Right lobe of liver (tissue), 6 donors: Measurements from ENCODE around the gene MACF1. TPM values are rescaled to one million over a fixed set of nuclear protein-coding genes. Genes with fewer than 3 reads are reported as not detected.

Experiments
- ATAC-seq, 4 donors: fragments of 200-7000 bp; cut with Tn5 transposase; one replicate each; pipeline ENCODE4 v1.9.1; 2020; ENCODE audit warnings: mild to moderate bottlenecking in 4 of 4, moderate library complexity in 4 of 4
- DNase-seq, 3 donors: peaks; one replicate each; pipeline ENCODE4 v3.0.0-alpha.2; 2020
- H3K27ac ChIP-seq, 3 donors: fragments of 200-600 bp; one replicate each; pipeline ENCODE4 v1.8.0; 2022
- H3K27me3 ChIP-seq, 2 donors: fragments of 200-600 bp; one replicate each; pipeline ENCODE4 v1.8.0; 2022
- H3K36me3 ChIP-seq, 4 donors: fragments of 200-600 bp; sonication (generic) in 1 of 4; one replicate each; pipeline versions ENCODE4 v1.5.1 to v1.8.0; 2017 to 2022; ENCODE audit warnings: control low read depth in 1 of 4
- H3K4me1 ChIP-seq, 4 donors: fragments of 200-600 bp; sonication (generic) in 1 of 4; one replicate each; pipeline versions ENCODE4 v1.5.1 to v1.8.0; 2017 to 2022; ENCODE audit warnings: control low read depth in 1 of 4
- H3K4me3 ChIP-seq, 3 donors: fragments of 200-600 bp; one replicate each; pipeline ENCODE4 v1.8.0; 2022
- H3K9me3 ChIP-seq, 4 donors: fragments of 200-600 bp; sonication (generic) in 1 of 4; one replicate each; pipeline versions ENCODE4 v1.5.1 to v1.8.0; 2017 to 2022; ENCODE audit warnings: control low read depth in 1 of 4
- CTCF ChIP-seq, 4 donors: fragments of 200-600 bp in 3 of 4; fragments of 450-650 bp in 1 of 4; IDR thresholded peaks; one replicate each; pipeline versions ENCODE4 v1.5.1 to v1.8.0; 2016 to 2022; ENCODE audit warnings: antibody characterized with exemption in 4 of 4, mild to moderate bottlenecking in 2 of 4
- POLR2A ChIP-seq: fragments of 450-650 bp; IDR thresholded peaks from one replicate; pipeline ENCODE4 v1.6.1; 2017; ENCODE audit warnings: antibody characterized with exemption, mild to moderate bottlenecking
- WGBS: methylation state at CpG from one replicate; pipeline ENCODE4 v1.1.6; 2018; ENCODE audit warnings: low coverage, low lambda C conversion rate; ENCODE audit not compliant: insufficient coverage; ENCODE audit errors: missing lambda C conversion rate; 5-methylcytosine and 5-hydroxymethylcytosine counted together
- intact Hi-C, 2 donors: fragments of 100-400 bp; cut with DNase I; formaldehyde crosslinking; loops; one replicate each; pipeline versions ENCODE4 v1.11.2 to v1.14.1; 2022
- total RNA-seq, 6 experiments: library from RNA; depleted of rRNA in 2 of 6; stranded (reverse); fragments of >200 nt in 2 of 6; fragmentation: NEBNext Ultra II Directional in 3 of 6; extraction: Animal tissue kit (Norgen Biotek cat#: 25700) in 3 of 6; gene quantifications; one replicate each; pipeline versions ENCODE4 v1.1.0 to v1.2.4, GENCODE V29; 2016 to 2023
- donor health status: DM: no; HTN: yes; CAD: no.
- donor health status: DM: no; HTN: no; CAD: no.
- donor health status: DM: no; HTN: no; CAD: no.
- donor health status: DM: no; HTN: yes; CAD: no.
- donor health status: DM: no; HTN: yes; CAD: no.

Gene MACF1
- total RNA-seq, 6 experiments from 2014 or later, result 78.4 to 141 (median 100) TPM

DNA sequence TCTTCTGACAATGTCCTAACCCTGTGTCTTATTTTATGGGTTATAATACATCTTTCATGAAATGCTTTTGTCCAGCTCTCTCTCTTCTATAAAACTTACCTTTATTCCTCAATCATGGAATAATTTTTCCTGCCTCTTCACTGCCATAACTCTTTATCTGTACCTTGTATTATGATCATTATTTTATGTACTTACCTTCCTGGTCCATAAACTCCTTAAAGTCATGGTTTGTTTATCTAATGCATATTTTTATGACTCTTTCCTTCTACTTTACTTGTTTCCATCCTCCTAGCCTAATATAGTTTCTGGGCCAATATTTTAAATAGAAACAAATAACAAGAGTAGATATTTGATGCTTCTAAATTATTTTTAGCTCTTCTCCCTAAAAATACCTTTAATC lies 221.1 kb downstream of the MACF1 start:
- DNase-seq, result no peak
- TF ChIP-seq POLR2A (no peak), CTCF (IDR thresholded peaks at IDR 0.05) (no peak)
- H3K4me1 ChIP-seq, result no peaks in the 10 kb centered on the region
- intact Hi-C loops, result no loop called here
- H3K4me3 ChIP-seq, result no peak overlapping the region
- no peaks in the 10 kb centered on the region for H3K27me3 ChIP-seq
- no peak for ATAC-seq
- no peaks in the 10 kb centered on the region for H3K9me3 ChIP-seq
- H3K36me3 ChIP-seq, result peaks cover 4 to 72% (median 29%) of the 10 kb centered on the region in 4 donors
- no peak overlapping the region for H3K27ac ChIP-seq

DNA sequence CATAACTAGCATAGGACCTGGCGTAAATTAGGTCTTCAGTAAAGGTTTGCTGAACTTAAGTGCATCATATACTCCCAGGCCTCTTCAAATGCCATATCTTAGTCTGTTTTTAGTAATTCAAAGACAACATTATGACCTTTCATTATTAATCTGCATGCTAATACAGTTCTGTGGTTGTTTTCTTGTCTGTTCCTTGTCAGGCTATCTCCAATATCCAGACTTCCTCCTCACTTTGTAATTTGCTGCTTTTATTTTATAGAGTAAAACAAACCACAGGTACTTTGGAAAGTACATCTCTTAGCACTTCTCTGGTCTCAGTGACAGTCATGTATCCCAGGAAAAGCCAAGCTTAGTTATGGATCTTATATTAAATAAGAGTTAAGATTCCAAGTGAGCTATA lies 221.9 kb downstream of the MACF1 start:
- H3K4me1 ChIP-seq, result no peaks in the 10 kb centered on the region
- no peak for TF ChIP-seq POLR2A
- TF ChIP-seq CTCF (IDR thresholded peaks at IDR 0.05), result no peak
- H3K4me3 ChIP-seq, result no peak overlapping the region
- no peak overlapping the region for H3K27ac ChIP-seq
- intact Hi-C loops, result no loop called here
- ATAC-seq (no peak), DNase-seq (no peak)
- H3K9me3 ChIP-seq, result no peaks in the 10 kb centered on the region
- H3K36me3 ChIP-seq, result peaks cover 4 to 78% (median 29%) of the 10 kb centered on the region in 4 donors
- WGBS, result 89% methylated on average over 1 of the region's 1 CpG
- H3K27me3 ChIP-seq, result no peaks in the 10 kb centered on the region

GRCh38 chr1:39427374-39427773 lies 222.9 kb downstream of the MACF1 start:
- H3K4me3 ChIP-seq, result no peak overlapping the region
- TF ChIP-seq POLR2A, result no peak
- DNase-seq (no peak), ATAC-seq (no peak)
- intact Hi-C loops, result no loop called here
- peaks cover 4 to 82% (median 28%) of the 10 kb centered on the region in 4 donors for H3K36me3 ChIP-seq
- H3K27ac ChIP-seq, result no peak overlapping the region
- no peaks in the 10 kb centered on the region for H3K4me1 ChIP-seq
- WGBS, result 42% methylated on average over 1 of the region's 1 CpG
- no peaks in the 10 kb centered on the region for H3K9me3 ChIP-seq
- no peaks in the 10 kb centered on the region for H3K27me3 ChIP-seq

- Histone ChIP-seq H3K27ac (no peak overlapping the region), H3K4me1 (no peaks in the 10 kb centered on the region), H3K4me3 (no peak overlapping the region), H3K9me3 (no peaks in the 10 kb centered on the region), H3K27me3 (no peaks in the 10 kb centered on the region), H3K36me3 (peaks cover 5 to 82% (median 27%) of the 10 kb centered on the region in 4 donors)
- TF ChIP-seq CTCF (IDR thresholded peaks at IDR 0.05) (no peak), POLR2A (no peak)
- 88% methylated on average over 1 of the region's 4 CpGs for WGBS
- ATAC-seq, result no peak
- intact Hi-C loops, result no loop called here
- DNase-seq, result no peak
Observed at GRCh38 chr1:39427912-39428311, 223.4 kb downstream of the MACF1 start.

GRCh38 chr1:39431927-39432326 lies 227.4 kb downstream of the MACF1 start:
- intact Hi-C loops, result no loop called here
- ATAC-seq (no peak), DNase-seq (no peak)
- Histone ChIP-seq H3K9me3 (no peaks in the 10 kb centered on the region), H3K4me1 (no peaks in the 10 kb centered on the region), H3K27me3 (no peaks in the 10 kb centered on the region), H3K27ac (no peak overlapping the region), H3K4me3 (no peak overlapping the region), H3K36me3 (peaks cover 9 to 85% (median 33%) of the 10 kb centered on the region in 4 donors)
- WGBS, result 91% methylated on average over 5 of the region's 5 CpGs
- TF ChIP-seq CTCF (IDR thresholded peaks at IDR 0.05), result no peak
- TF ChIP-seq POLR2A, result no peak
